Gastrocnemius medialis (tissue), 4 donors: ENCODE results near the gene MYO9A. TPM values are rescaled to one million over a fixed set of nuclear protein-coding genes. Genes with fewer than 3 reads are reported as not detected.

Experiments used
- ATAC-seq, 2 donors: fragments of 150-250 bp; one replicate each; pipeline ENCODE4 v1.9.1; 2016
- DNase-seq, 2 donors: peaks; one replicate each; pipeline ENCODE4 v3.0.0-alpha.2; 2019
- H3K27ac ChIP-seq, 4 donors: fragments of 200-600 bp; sonication (generic); 1 replicate in 1 of 4; 2 replicates in 3 of 4; pipeline ENCODE4 v1.5.1; 2016 to 2018; ENCODE audit warnings: mild to moderate bottlenecking in 2 of 4, moderate library complexity in 1 of 4
- H3K27me3 ChIP-seq, 3 donors: fragments of 200-600 bp; sonication (generic) in 2 of 3; 1 replicate in 1 of 3; 2 replicates in 2 of 3; pipeline versions ENCODE4 v1.5.1 to v1.6.0; 2016 to 2019; ENCODE audit warnings: mild to moderate bottlenecking in 1 of 3, moderate library complexity in 1 of 3
- H3K36me3 ChIP-seq, 2 donors: fragments of 200-600 bp; sonication (generic) in 1 of 2; one replicate each; pipeline ENCODE4 v1.5.1; 2017 to 2018
- H3K4me1 ChIP-seq, 2 donors: fragments of 200-600 bp; sonication (generic) in 1 of 2; one replicate each; pipeline ENCODE4 v1.5.1; 2016 to 2017; ENCODE audit warnings: mild to moderate bottlenecking in 2 of 2
- H3K4me3 ChIP-seq, 4 donors: fragments of 200-600 bp; sonication (generic) in 3 of 4; 1 replicate in 1 of 4; 2 replicates in 3 of 4; pipeline ENCODE4 v1.5.1; 2016 to 2019; ENCODE audit warnings: mild to moderate bottlenecking in 2 of 4
- H3K9me3 ChIP-seq, 3 donors: fragments of 200-600 bp; sonication (generic) in 2 of 3; 1 replicate in 1 of 3; 2 replicates in 2 of 3; pipeline ENCODE4 v1.5.1; 2016 to 2019
- CTCF ChIP-seq, 5 experiments: fragments of 450-650 bp in 3 of 5; fragments of 200-600 bp in 2 of 5; sonication (generic) in 2 of 5; IDR thresholded peaks in 4 of 5; conservative IDR thresholded peaks in 1 of 5; 1 replicate in 4 of 5; 2 replicates in 1 of 5; pipeline ENCODE4 v1.5.1; 2016 to 2019; ENCODE audit warnings: antibody characterized with exemption in 5 of 5, mild to moderate bottlenecking in 3 of 5, moderate library complexity in 3 of 5
- POLR2A ChIP-seq, 2 donors: fragments of 450-650 bp; IDR thresholded peaks; one replicate each; pipeline ENCODE4 v1.6.1; 2017; ENCODE audit warnings: antibody characterized with exemption in 2 of 2, mild to moderate bottlenecking in 2 of 2, moderate library complexity in 2 of 2
- in situ Hi-C, 4 donors: fragments of 200-750 bp; cut with MboI; loops; one replicate each; pipeline versions ENCODE4 v1.15.0 to v1.8.0; 2017; ENCODE audit warnings: low sequenced_read_pairs in 4 of 4
- intact Hi-C: fragments of 100-400 bp; cut with DNase I; formaldehyde crosslinking; loops from one replicate; pipeline ENCODE4 v1.15.1; 2023; ENCODE audit warnings: low total_unique reads
- total RNA-seq, 4 donors: library from RNA; depleted of rRNA; stranded (reverse); fragments of >200 nt; gene quantifications; one replicate each; pipeline versions ENCODE4 v1.1.0 to v1.2.3, GENCODE V29; 2016

Gene MYO9A
- total RNA-seq, 4 donors from 2014 or later: 21.0 to 40.9 (median 24.2) TPM

DNA sequence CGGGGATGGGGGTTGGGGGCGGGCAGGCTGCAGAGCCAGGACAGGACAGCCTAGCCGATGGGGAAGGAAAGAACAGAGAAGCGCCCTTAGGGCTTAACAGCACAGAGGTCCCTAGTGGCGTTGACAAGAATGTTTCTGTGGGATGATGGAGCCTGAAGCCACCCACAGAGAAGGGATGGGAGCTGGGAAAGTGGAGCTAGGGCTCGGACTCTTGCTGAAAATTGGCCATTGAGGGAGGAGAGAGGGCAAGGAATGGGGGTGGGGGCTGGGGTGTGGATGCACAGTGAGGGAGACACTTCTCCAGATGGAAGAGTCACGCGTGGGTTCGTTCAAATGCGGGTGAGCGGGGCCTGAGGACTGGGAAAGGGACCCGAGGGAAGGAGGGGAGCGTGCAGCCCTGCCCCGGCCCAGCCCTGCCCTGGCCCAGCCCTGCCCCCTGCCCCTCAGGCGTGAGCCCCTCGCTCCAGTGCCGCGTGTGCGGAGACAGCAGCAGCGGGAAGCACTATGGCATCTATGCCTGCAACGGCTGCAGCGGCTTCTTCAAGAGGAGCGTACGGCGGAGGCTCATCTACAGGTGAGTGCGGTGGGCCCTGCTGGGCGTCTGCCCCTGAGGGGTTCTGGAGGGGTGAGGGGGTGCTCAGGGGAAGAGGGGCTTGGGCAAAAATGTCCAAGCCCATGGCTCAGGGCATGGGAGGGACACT lies 306.8 kb downstream of the MYO9A start:
- Histone ChIP-seq H3K9me3 (no peaks in the 10 kb centered on the region), H3K27ac (no peak overlapping the region), H3K27me3 (no peaks in the 10 kb centered on the region), H3K36me3 (no peaks in the 10 kb centered on the region), H3K4me1 (peaks cover 0 to 3% of the 10 kb centered on the region in 2 donors), H3K4me3 (no peak overlapping the region)
- in situ Hi-C loops (no loop called here), intact Hi-C loops (no loop called here)
- ATAC-seq (no peak), DNase-seq (no peak)
- TF ChIP-seq CTCF (IDR thresholded peaks at IDR 0.05 in 4 of 5, conservative IDR thresholded peaks at IDR 0.05 in 1 of 5) (no peak), POLR2A (IDR thresholded peaks at IDR 0.05) (no peak)

GRCh38 chr15:71810256-71811035 lies 307.5 kb downstream of the MYO9A start, which contains the start of gene NR2E3:
TSS of gene NR2E3 (plus strand) at chr15:71810554. CDS start at chr15:71810744, 190 bp downstream.
- Histone ChIP-seq H3K36me3 (no peaks in the 10 kb centered on the region), H3K4me1 (peaks cover 0 to 3% of the 10 kb centered on the region in 2 donors), H3K4me3 (no peak within 1 kb of the TSS), H3K27ac (no peak within 1 kb of the TSS), H3K27me3 (no peaks in the 10 kb centered on the region), H3K9me3 (no peaks in the 10 kb centered on the region)
- DNase-seq (no peak), ATAC-seq (no peak)
- intact Hi-C loops: no loop called here
- TF ChIP-seq CTCF (IDR thresholded peaks at IDR 0.05 in 4 of 5, conservative IDR thresholded peaks at IDR 0.05 in 1 of 5): no peak
- no peak for TF ChIP-seq POLR2A (IDR thresholded peaks at IDR 0.05)
- in situ Hi-C loops: no loop called here

DNA sequence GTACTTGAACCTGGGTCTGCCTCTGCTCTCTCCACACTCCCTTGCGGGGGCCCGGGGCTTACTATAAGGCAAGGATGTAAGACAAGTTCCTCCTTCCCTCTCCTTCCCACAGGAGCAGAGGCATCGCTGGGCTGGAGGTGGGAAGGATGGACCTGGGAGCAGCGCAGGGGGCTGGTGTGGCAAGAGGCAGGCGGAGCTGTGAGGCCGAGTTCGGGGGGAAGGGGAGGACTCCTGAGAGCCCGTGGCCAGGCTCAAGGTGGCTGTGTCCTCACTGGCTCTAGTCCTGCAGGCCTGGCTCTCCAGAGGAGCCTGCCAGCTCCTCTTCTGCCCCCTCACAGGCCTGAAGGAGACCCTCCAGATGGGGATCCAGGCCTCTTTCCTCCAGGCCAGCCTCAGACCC lies 308.6 kb downstream of the MYO9A start:
- in situ Hi-C loops: loop anchor here in 3 of 4 donors (10.0 kb wide), 1 partner anchor 65 kb away; no protein-coding TSS in a partner anchor

More for the DNA sequence above, 308.6 kb downstream of the MYO9A start:
- TF ChIP-seq CTCF (IDR thresholded peaks at IDR 0.05 in 4 of 5, conservative IDR thresholded peaks at IDR 0.05 in 1 of 5) (no peak), POLR2A (IDR thresholded peaks at IDR 0.05) (no peak)
- Histone ChIP-seq H3K27me3 (no peaks in the 10 kb centered on the region), H3K36me3 (no peaks in the 10 kb centered on the region), H3K9me3 (no peaks in the 10 kb centered on the region), H3K27ac (no peak overlapping the region), H3K4me3 (no peak overlapping the region), H3K4me1 (peaks cover 0 to 3% of the 10 kb centered on the region in 2 donors)
- intact Hi-C loops: no loop called here
- ATAC-seq (no peak), DNase-seq (no peak)
